ENCODE results near the gene ESRRA.

DNA sequence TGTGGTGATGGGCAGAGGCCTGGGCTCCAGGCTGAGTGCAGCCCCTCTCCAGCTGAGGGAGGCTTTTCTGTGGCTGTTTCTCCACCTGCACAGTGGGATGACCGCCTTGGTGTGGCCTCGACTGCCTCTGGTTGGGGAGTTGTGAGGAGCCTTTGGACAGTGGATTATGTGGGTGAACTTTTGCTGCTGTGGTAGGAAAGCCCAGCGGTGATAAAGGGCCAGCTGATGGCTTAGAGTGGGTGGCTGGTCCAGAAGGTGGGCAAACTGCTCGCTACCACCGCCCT is 1.4 kb upstream of the ESRRA start:
- no peak for TF ChIP-seq EZH2 (IDR thresholded peaks at IDR 0.05; ENCODE audit: low read length, unreplicated experiment)
- TF ChIP-seq EZH2phosphoT487 (IDR thresholded peaks at IDR 0.05; ENCODE audit: borderline replicate concordance, low read length): no peak
- TF ChIP-seq, protein P1, sequence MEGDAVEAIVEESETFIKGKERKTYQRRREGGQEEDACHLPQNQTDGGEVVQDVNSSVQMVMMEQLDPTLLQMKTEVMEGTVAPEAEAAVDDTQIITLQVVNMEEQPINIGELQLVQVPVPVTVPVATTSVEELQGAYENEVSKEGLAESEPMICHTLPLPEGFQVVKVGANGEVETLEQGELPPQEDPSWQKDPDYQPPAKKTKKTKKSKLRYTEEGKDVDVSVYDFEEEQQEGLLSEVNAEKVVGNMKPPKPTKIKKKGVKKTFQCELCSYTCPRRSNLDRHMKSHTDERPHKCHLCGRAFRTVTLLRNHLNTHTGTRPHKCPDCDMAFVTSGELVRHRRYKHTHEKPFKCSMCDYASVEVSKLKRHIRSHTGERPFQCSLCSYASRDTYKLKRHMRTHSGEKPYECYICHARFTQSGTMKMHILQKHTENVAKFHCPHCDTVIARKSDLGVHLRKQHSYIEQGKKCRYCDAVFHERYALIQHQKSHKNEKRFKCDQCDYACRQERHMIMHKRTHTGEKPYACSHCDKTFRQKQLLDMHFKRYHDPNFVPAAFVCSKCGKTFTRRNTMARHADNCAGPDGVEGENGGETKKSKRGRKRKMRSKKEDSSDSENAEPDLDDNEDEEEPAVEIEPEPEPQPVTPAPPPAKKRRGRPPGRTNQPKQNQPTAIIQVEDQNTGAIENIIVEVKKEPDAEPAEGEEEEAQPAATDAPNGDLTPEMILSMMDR (conservative IDR thresholded peaks at IDR 0.05; ENCODE audit: low read depth, low read length): no peak
